Stimulated activated CD8-positive, alpha-beta memory T cell treated with anti-CD3 and anti-CD28 coated beads, Interleukin-15, amount 100 ng/mL, for 1 hour (primary cell): Measurements from ENCODE around the gene GNAQ.
"Not testable (repeated sequence)": the region's sequence is repeated elsewhere in the genome, so short reads cannot be mapped to it uniquely, and the experiment has no call there.

ENCODE experiments used
- DNase-seq: peaks from one replicate; pipeline ENCODE4 v3.0.0-alpha.2; 2020; ENCODE audit warnings: low read depth

The GNAQ gene

DNA sequence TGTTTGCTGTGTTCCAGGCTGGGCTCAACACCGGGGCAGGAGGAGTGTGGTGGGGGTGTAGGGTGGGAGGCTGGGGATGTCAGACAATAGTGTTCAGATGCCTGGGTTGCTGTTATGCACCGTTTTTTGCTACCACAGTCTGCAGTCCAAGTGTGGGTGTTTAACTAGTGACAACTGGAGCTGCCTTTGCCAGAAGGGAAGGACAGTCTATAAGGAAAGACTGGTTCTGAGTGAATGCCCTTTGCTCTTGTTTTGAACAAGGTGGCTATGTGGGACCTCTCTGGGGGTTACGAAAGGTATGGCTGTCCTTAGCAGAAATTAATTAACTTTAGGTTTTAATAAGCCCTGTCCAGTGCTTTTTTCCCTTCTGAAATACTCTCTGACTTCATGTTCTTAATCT, 265.0 kb downstream of the GNAQ start:
- DNase-seq = no peak

DNA sequence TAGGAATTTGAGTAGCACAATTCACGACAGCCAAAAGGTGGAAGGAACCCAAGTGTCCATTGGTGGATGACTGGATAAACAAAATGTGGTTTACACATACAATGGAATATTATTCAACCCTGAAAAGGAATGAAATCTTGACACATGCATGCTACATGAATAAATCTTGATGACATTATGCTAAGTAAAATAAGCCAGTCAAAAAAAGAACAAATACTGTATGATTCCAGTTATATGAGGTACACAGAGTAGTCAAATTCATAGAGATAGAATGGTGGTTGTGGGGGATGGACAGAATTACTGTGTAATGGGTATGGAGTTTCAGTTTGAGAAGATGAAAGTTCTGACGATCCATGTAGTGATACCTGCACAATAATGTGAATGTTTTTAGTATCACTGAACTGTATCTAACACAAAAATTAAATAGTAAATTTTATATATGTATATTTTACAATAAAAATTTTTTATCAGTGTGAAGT, 265.8 kb downstream of the GNAQ start:
- DNase-seq = no peak

DNA sequence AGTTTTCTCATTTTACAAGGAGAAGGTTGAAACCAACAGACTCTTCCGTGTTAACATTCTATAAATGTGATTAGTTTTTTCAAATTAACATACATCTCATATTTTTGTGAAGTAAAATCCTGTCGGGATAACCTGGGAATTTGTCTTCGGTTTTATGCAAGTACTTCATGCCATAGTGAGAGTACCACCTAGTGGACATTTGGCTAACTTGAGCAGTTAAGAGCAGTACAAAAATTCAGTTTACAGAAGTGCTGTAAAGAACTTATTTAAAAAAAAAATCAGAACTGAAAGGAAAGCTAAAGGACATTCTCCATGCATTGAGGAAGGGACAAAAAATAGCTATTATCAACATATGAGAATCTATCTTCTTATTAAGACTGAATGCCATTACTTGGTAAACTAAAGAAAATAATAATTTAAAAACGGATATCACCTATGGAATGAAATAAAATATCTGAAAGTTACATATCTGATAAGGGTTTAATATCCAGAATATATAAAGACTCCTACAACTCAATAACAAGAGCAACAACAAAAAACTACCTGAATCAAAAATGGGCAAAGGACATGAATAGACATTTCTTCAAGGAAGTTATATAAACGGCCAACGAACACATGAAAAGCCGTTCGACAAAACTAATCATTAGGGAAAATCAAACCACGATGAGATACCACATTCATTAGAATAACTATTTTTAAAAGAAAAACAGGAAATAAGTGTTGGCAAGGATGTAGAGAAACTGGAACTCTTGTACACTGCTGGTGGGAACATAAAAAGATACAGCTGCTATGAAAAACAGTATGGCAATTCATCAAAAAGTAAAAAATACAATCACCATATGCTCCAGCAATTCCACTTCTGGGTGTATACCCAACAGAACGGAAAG, 266.5 kb downstream of the GNAQ start:
- DNase-seq = no peak

- DNase-seq = no peak
These were observed 268.0 kb downstream of the GNAQ start for GRCh38 chr9:77763566-77763965.

DNA sequence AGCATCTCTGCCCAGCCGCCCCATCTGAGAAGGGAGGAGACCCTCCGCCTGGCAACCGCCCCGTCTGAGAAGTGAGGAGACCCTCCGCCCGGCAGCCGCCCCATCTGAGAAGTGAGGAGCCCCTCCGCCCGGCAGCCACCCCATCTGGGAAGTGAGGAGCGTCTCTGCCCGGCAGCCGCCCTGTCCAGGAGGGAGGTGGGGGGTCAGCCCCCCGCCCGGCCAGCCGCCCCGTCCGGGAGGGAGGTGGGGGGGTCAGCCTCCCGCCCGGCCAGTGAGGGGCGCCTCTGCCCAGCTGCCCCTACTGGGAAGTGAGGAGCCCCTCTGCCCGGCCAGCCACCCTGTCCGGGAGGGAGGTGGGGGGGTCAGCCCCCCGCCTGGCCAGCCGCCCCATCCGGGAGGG, 270.7 kb downstream of the GNAQ start:
- DNase-seq = not testable (repeated sequence)

DNA sequence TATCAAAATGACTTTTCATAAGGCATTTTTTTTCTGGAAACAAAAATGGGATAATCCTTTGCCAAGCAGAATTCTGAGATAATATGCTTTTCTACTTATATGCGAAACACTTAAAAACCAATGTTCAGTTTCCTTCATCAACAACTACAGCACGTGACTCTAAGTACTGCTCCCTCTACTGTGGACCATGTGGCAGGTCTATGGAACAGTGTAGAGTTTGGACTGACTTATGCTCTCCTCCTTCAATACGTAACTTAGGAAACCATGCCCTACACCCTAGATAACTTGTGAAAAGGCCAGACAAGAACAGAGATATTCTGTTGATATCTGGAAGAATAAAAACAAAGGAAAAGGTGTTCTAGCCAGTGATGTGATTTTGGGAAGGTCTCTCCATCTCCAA, 272.2 kb downstream of the GNAQ start:
- no peak for DNase-seq

DNA sequence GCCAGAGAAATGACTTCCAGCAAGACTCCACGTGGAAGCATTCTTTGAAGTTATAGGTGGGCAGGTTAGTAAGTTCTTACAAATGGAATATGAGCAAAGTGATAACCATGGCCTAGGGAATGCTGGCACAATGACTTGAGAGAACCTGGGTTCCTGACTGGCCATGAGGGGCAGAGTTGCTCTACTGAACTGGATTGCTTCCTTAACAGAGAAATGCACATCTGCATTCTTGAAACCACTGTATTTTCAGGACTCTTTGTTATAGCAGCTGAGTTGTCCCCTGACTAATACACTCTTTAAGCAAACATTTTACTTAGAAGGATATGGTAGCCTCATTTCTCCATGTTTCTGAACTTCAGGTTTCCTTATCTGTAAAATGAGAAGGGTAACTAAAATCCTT, 275.2 kb downstream of the GNAQ start:
- DNase-seq = no peak

DNA sequence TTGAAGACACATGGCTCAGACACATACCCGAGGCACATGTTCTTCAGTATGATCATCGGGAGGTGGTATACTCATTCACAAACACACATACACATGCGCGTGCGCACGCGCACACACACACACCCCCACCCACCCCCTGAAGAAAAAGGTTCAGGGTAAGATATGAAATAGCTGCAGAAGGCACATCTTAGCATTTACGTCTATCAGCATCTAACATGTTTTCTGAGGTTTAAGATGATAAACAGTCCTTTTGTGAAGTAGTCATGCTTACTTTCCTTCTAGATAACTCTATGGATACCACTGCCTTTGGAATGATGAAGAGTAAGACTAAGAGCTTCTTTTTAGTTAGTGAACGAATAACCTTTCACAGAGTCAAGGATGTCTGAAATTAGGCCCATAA, 278.4 kb downstream of the GNAQ start:
- DNase-seq = no peak

DNA sequence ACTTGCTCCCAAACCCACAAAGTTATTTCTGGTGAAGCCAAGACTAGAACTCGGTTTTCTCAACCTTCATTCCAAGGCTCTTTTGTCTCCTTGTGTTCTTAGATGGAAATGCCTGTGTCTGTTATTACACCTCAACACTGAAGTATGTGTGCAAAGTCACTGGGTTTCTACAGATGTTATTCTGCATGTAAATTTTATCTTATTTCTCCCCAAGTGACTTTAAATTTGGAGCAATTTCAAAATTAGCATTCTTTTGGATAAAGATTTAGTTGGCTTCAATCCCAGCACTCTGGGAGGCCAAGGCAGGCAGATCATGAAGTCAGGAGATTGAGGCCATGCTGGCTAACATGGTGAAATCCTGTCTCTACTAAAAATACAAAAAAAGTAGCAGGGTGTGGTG, 279.1 kb downstream of the GNAQ start:
- no peak for DNase-seq

DNA sequence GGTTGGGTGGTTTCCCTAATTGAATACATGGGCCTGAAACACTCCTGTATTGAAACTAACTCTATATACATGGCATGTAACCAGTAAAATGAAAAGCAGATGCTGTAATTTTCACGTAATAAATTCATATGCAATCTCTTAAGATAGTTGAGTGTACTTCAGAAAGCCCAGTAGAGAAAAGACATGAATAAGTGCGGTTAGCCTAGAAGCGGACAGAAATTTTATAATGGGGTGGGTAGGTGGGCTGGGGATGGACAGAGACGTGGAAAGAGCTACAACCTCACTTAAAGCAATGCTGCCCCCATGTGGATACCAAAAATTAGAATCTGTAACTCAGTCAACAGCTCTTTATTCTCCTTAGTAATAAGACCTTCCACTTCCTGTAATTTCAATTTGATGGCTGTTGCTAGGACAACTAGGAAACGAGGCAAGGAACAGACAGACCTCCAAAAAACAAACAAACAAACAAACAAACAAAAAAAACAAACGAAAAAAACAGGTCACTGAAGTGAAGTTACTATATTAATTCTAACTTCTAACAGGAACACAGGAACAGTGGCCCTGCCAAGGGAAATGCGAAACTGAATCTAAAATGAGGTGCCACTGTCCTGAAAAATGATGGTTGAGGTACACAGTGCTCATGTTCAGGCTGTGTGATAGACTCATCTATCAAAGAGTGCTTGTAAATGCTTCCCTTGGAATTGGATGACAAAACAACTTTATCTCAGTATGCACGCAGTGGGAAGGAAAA, 280.1 kb downstream of the GNAQ start:
- DNase-seq = no peak

DNA sequence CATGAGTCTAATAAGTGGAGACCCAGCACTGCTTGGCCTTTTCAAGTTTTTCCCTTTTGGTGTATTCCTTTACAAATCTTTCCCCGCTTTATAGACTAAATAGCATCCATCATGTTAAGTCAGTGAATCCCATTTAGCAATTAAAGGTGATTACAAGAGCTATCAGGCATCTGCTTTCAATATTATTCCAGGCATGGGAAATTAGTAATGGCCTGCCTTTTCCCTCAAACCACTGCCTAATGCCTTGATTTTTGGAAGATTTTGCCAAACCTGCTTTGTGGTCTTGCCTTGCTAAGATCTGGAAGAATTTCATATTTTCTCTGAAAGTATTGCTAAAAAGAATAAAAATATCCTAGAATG, 280.6 kb downstream of the GNAQ start:
- no peak for DNase-seq

DNA sequence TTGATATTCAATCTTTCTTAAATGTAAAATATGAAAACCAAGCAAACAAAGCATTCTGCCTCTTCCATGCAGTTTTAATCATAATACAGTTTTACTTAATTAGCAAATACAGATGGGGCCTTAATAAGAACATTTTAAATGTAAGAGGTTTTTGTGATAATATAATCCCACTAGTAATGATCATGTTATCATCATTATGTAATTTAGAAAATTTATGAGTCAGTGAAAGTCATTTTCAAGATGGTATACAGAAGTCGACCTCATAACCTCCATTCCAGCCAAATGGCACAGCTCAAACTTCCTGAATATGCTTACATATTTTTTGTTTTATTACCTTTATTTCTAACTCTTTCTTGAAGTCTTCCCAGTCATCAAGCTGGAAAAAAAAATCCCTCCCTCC, 281.3 kb downstream of the GNAQ start:
- DNase-seq = no peak

DNA sequence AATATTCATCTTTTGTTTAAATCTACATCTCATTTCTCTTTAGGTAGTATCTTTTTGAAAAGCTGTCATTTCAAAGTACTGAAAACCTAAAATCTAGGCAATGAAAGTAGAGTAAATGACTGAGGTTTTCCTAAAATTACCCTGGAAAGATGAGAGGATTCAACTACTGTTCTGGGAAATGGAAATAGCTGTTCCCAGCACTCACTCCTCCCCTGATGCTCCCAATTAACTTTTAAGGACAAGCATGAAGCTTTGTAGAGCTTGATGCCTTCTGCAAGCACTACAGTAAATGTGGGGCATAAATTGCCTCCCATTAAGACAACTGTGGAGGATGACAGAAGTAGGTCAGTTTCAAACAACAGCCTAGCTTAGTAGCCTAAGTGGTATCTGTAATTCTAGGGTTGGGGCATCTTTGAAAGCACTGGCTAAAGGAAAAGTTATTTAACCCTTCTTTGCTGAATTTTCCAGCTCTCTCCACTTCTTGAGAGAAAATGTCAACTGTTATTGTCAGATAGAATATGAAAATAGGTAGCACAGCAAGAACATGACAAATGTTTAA, 283.3 kb downstream of the GNAQ start:
- no peak for DNase-seq

DNA sequence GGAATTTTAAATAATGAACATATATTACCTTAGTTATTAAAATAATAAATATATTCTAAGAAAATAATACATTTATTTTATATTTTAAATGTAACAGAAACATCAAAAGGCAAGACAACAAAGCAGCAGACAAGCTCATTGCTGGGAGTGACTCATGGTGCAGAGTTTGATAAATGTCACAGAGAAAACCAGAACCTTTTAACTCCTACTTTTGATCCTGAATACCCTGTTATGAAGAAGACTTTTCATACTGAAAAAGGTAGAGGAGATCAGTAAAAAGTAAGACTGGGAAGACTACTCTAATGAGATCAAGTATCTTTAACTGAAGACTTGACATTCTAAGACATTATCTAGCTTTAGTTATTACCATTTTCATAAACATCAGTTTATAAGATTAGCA, 284.4 kb downstream of the GNAQ start:
- no peak for DNase-seq

DNA sequence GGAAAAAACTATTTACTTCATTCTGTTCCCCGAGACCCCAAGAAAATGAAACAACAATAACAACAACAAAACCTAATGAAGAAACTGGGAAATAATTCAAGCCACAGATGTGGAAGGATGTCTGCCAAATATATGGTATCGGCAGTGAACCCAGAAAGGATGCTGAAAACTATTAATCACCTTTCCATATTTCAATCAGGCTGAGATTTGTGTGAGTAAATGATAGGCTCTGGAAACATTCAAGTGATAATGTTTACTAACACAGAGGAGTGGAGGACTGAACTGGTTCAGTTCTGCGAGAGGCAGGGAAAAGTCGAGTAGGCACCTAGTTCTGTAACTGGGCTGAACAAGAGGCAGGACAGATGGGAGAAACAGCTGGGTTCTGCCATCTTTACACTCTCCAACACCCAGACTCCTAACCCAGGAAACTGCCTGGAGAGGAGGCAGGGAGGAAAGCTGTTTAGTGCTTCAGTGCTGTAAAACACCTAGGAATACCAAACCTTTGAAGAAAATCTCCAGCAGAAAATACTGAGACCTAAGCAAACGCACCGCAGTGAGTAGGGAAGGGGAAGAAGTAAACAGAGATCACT, 286.7 kb downstream of the GNAQ start:
- no peak for DNase-seq

- DNase-seq = no peak
These were observed 288.2 kb downstream of the GNAQ start for GRCh38 chr9:77743386-77743785.

- no peak for DNase-seq
These were observed 292.7 kb downstream of the GNAQ start for GRCh38 chr9:77738932-77739331.

DNA sequence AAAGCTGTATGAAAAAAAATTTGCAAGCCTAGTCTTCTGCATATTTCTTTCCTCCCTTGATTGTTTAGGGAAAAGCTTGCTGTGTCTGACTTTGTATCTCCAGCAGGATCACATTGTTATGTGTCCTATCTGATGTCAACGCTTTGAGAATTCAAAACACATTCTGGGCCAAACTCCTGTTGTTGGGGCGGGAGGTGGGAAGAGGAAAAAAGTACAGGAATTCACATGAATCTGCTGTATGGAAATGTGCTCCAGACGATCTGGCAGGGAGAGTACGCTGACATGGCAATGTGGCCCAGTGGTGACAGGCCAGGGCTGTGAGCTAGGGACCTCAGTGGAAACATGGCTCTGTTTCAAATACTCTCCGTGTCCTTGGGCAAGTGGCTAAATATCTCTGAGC, 296.1 kb downstream of the GNAQ start:
- no peak for DNase-seq

- no peak for DNase-seq
These were observed 299.7 kb downstream of the GNAQ start for GRCh38 chr9:77731930-77732329.

GRCh38 chr9:77731008-77731698, 300.5 kb downstream of the GNAQ start:
- no peak for DNase-seq

- no peak for DNase-seq
These were observed 302.4 kb downstream of the GNAQ start for GRCh38 chr9:77729177-77729576.

GRCh38 chr9:77726814-77727213, 304.8 kb downstream of the GNAQ start:
- no peak for DNase-seq
